GM23338 (cell line): ENCODE results near the gene ATPAF1. TPM values are rescaled to one million over a fixed set of nuclear protein-coding genes. Genes with fewer than 3 reads are reported as not detected.

Experiments used
- ATAC-seq: fragments of 200-7000 bp; cut with Tn5 transposase; 3 replicates; pipeline ENCODE4 v1.9.1; 2020
- DNase-seq: peaks from one replicate; pipeline ENCODE4 v3.0.0-alpha.2; 2015; ENCODE audit warnings: low spot score
- H2AFZ ChIP-seq: fragments of 200-600 bp; sonication (generic); 2 replicates; pipeline ENCODE4 v1.8.0; 2016; ENCODE audit warnings: antibody characterized with exemption, mild to moderate bottlenecking, moderate library complexity
- H3F3A ChIP-seq: fragments of 200-600 bp; sonication (generic); replicated peaks from 2 replicates; pipeline ENCODE4 v1.8.0; 2017; ENCODE audit warnings: antibody characterized with exemption, mixed run types, low read depth
- H3K27ac ChIP-seq: fragments of 200-600 bp; sonication (generic); 2 replicates; pipeline ENCODE4 v1.6.1; 2016; ENCODE audit warnings: low read depth
- H3K27me3 ChIP-seq: fragments of 200-600 bp; sonication (generic); 2 replicates; pipeline ENCODE4 v1.8.0; 2016; ENCODE audit warnings: mild to moderate bottlenecking, mixed run types, moderate library complexity; ENCODE audit not compliant: insufficient read depth
- H3K36me3 ChIP-seq: fragments of 200-600 bp; sonication (generic); 2 replicates; pipeline ENCODE4 v1.8.0; 2016; ENCODE audit warnings: mild to moderate bottlenecking; ENCODE audit not compliant: insufficient read depth
- H3K4me1 ChIP-seq: fragments of 200-600 bp; sonication (generic); 2 replicates; pipeline ENCODE4 v1.8.0; 2016; ENCODE audit warnings: mild to moderate bottlenecking, moderate library complexity; ENCODE audit not compliant: insufficient read depth
- H3K4me2 ChIP-seq: fragments of 200-600 bp; sonication (generic); 2 replicates; pipeline ENCODE4 v1.7.1; 2017; ENCODE audit warnings: mixed run types
- H3K4me3 ChIP-seq: fragments of 200-600 bp; sonication (generic); 2 replicates; pipeline ENCODE4 v1.6.1; 2016; ENCODE audit warnings: mixed run types
- H3K79me2 ChIP-seq: fragments of 200-600 bp; sonication (generic); replicated peaks from 2 replicates; pipeline ENCODE4 v1.8.0; 2017; ENCODE audit warnings: mild to moderate bottlenecking; ENCODE audit not compliant: insufficient read depth
- H3K9me2 ChIP-seq: fragments of 200-600 bp; sonication (generic); 2 replicates; pipeline ENCODE4 v1.8.0; 2017; ENCODE audit not compliant: insufficient read depth
- H4K20me1 ChIP-seq: fragments of 200-600 bp; sonication (generic); replicated peaks from 2 replicates; pipeline ENCODE4 v1.8.0; 2017; ENCODE audit warnings: mild to moderate bottlenecking; ENCODE audit not compliant: insufficient read depth
- H3K27ac Mint-ChIP-seq: 2 replicates; pipeline ENCODE4 v1.8.0; 2020; ENCODE audit warnings: inconsistent platforms, mild to moderate bottlenecking, moderate library complexity, mixed read lengths
- H3K27me3 Mint-ChIP-seq: 3 replicates; pipeline ENCODE4 v1.8.0; 2022; ENCODE audit warnings: low read depth, mild to moderate bottlenecking, moderate library complexity, mixed read lengths, inconsistent platforms; ENCODE audit not compliant: insufficient read depth, poor library complexity
- H3K36me3 Mint-ChIP-seq: 3 replicates; pipeline ENCODE4 v1.8.0; 2021; ENCODE audit warnings: low read depth, mild to moderate bottlenecking, inconsistent platforms, moderate library complexity, mixed read lengths
- H3K4me1 Mint-ChIP-seq: 3 replicates; pipeline ENCODE4 v1.8.0; 2020; ENCODE audit warnings: mild to moderate bottlenecking, inconsistent platforms, mixed read lengths
- H3K4me3 Mint-ChIP-seq: 3 replicates; pipeline ENCODE4 v1.8.0; 2021; ENCODE audit warnings: moderate library complexity, mild to moderate bottlenecking, inconsistent platforms, mixed read lengths
- H3K9me3 Mint-ChIP-seq: 3 replicates; pipeline ENCODE4 v1.8.0; 2020; ENCODE audit warnings: moderate library complexity, mild to moderate bottlenecking, inconsistent platforms, mixed read lengths
- CREB1 ChIP-seq: fragments of 250-450 bp; sonication (Bioruptor Pico); IDR thresholded peaks from 2 replicates; pipeline ENCODE4 v1.5.0; 2020; ENCODE audit warnings: low read depth, mild to moderate bottlenecking, moderate library complexity
- CTCF ChIP-seq, 2 experiments: fragments of 200-600 bp in 1 of 2; sonication (generic) in 1 of 2; conservative IDR thresholded peaks; 2 replicates each; pipeline versions ENCODE4 v1.5.1 to v1.6.1; 2016 to 2017; ENCODE audit warnings: antibody characterized with exemption in 2 of 2, low read depth in 2 of 2, mild to moderate bottlenecking in 2 of 2, moderate library complexity in 1 of 2
- ETS1 ChIP-seq: IDR thresholded peaks from 2 replicates; pipeline ENCODE4 v1.6.1; 2016; ENCODE audit warnings: antibody characterized with exemption
- EZH2 ChIP-seq: fragments of 200-600 bp; sonication (generic); IDR thresholded peaks from one replicate; pipeline ENCODE4 v1.8.0; 2017; ENCODE audit warnings: antibody characterized with exemption, mild to moderate bottlenecking, low read depth; ENCODE audit not compliant: unreplicated experiment
- EZH2phosphoT487 ChIP-seq: fragments of 200-600 bp; sonication (generic); IDR thresholded peaks from one replicate; pipeline ENCODE4 v1.8.1; 2018; ENCODE audit warnings: antibody characterized with exemption; ENCODE audit not compliant: unreplicated experiment
- JUNB ChIP-seq: IDR thresholded peaks from one replicate; pipeline ENCODE4 v1.6.1; 2016; ENCODE audit warnings: antibody characterized with exemption; ENCODE audit not compliant: unreplicated experiment
- NANOG ChIP-seq: IDR thresholded peaks from 2 replicates; pipeline ENCODE4 v1.6.1; 2016; ENCODE audit warnings: antibody characterized with exemption, borderline replicate concordance
- POLR2AphosphoS5 ChIP-seq: IDR thresholded peaks from 2 replicates; pipeline ENCODE4 v1.6.1; 2016; ENCODE audit warnings: antibody characterized with exemption, low read depth
- REST ChIP-seq: IDR thresholded peaks from one replicate; pipeline ENCODE4 v1.6.1; 2018; ENCODE audit warnings: antibody characterized with exemption; ENCODE audit not compliant: unreplicated experiment
- STAT1 ChIP-seq: IDR thresholded peaks from one replicate; pipeline ENCODE4 v1.6.1; 2016; ENCODE audit warnings: antibody characterized with exemption; ENCODE audit not compliant: unreplicated experiment
- ZNF114 ChIP-seq: fragments of 250-450 bp; sonication (Bioruptor Pico); IDR thresholded peaks from 2 replicates; pipeline ENCODE4 v1.5.0; 2020; ENCODE audit warnings: mild to moderate bottlenecking, moderate library complexity
- ZNF331 ChIP-seq: fragments of 250-450 bp; sonication (Bioruptor Pico); IDR thresholded peaks from 2 replicates; pipeline ENCODE4 v1.5.0; 2020; ENCODE audit warnings: low read depth, mild to moderate bottlenecking, moderate library complexity
- ZNF462 ChIP-seq: fragments of 250-450 bp; sonication (Bioruptor Pico); IDR thresholded peaks from 2 replicates; pipeline ENCODE4 v1.5.0; 2020; ENCODE audit warnings: mild to moderate bottlenecking, moderate library complexity
- polyA plus RNA-seq: library from polyadenylated mRNA; unstranded; fragments of >200 nt; fragmentation: Nextera tagmentation; extraction: Ambion mirVana; gene quantifications from 2 replicates; pipeline ENCODE4 v1.2.1, GENCODE V29; 2016
- total RNA-seq: library from RNA; depleted of rRNA; stranded (reverse); fragments of >200 nt; shearing (Covaris generic); gene quantifications from 2 replicates; pipeline ENCODE4 v1.2.3, GENCODE V29; 2014

ATPAF1 gene
- total and polyA plus RNA-seq, 2 experiments from 2014 or later, result 41.2 to 67.6 TPM

- H3K27ac Mint-ChIP-seq, result no peak overlapping the region
- H3K4me3 ChIP-seq, result no peak overlapping the region
- no peaks in the 10 kb centered on the region for H3F3A ChIP-seq
- H3K9me3 Mint-ChIP-seq, result no peaks in the 10 kb centered on the region
- peaks cover 5% of the 10 kb centered on the region for H3K27me3 Mint-ChIP-seq
- no peak overlapping the region for H3K27ac ChIP-seq
- no peak overlapping the region for H2AFZ ChIP-seq
- H3K79me2 ChIP-seq, result no peaks in the 10 kb centered on the region
- ATAC-seq (no peak), DNase-seq (no peak)
- peaks cover 14% of the 10 kb centered on the region for H3K4me1 Mint-ChIP-seq
- peaks cover 4% of the 10 kb centered on the region; the same call in 1 of the 2 replicates for H4K20me1 ChIP-seq
- no peak for TF ChIP-seq ZNF331
- TF ChIP-seq POLR2AphosphoS5, result no peak
- no peak for TF ChIP-seq EZH2
- TF ChIP-seq REST, result no peak
- no peak for TF ChIP-seq STAT1
- no peak for TF ChIP-seq ETS1
- no peak for TF ChIP-seq ZNF114 (CRISPR knock-in tag)
- TF ChIP-seq CTCF (conservative IDR thresholded peaks at IDR 0.05; ENCODE audit: low read depth in 2 of 2), result no peak
- no peak for TF ChIP-seq NANOG
- no peak for TF ChIP-seq ZNF462 (CRISPR knock-in tag)
- no peak for TF ChIP-seq JUNB
- no peak for TF ChIP-seq CREB1 (CRISPR knock-in tag)
- TF ChIP-seq EZH2phosphoT487, result no peak
- H3K4me1 ChIP-seq, result peaks cover 9% of the 10 kb centered on the region; the same call in 1 of the 2 replicates
- no peak overlapping the region for H3K4me3 Mint-ChIP-seq
- H3K9me2 ChIP-seq, result no peaks in the 10 kb centered on the region
- no peaks in the 10 kb centered on the region for H3K27me3 ChIP-seq
- H3K36me3 ChIP-seq, result peaks cover 36% of the 10 kb centered on the region
- H3K4me2 ChIP-seq, result no peak overlapping the region
- H3K36me3 Mint-ChIP-seq, result peaks cover 59% of the 10 kb centered on the region
Observed at GRCh38 chr1:46681333-46682034, 13.3 kb upstream of the ATPAF1 start.
